ENCODE results near the gene CTAG2.

CTAG2 gene

DNA sequence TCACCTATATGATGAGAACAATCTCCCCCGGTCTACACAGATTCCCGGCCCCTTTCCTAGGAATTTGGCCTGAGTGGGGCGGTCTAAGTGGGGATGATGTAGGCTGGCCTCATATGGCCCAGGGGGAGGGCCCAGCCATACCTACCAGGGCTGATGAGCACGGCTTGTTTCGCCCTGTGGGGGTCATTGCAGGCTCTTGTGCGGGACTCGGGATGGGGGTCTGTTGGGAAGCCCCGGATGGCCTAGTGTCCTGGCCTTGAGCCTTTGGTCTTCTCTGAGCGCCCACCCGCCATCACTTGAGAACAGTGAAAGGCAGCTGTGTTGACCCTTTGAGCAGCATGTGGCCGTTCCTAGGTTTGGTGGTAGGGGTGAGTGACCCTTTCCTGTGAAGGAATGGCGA, 4.8 kb upstream of the CTAG2 start:
- Histone ChIP-seq H3K14ac (ENCODE audit: low read length in 2 of 2) (no peak overlapping the region), H3K27me3 (ENCODE audit: control insufficient read depth in 1 of 2, insufficient read depth in 1 of 2, low read length in 2 of 2) (peaks cover 0 to 36% of the 10 kb centered on the region in 2 experiments), H3K4ac (ENCODE audit: low read depth in 1 of 2, low read length in 2 of 2) (no peak overlapping the region), H3K23ac (ENCODE audit: low read length in 2 of 2) (no peak overlapping the region), H3K4me3 (ENCODE audit: insufficient read depth in 1 of 2, low read depth in 1 of 2, low read length in 2 of 2) (no peak overlapping the region), H3K18ac (ENCODE audit: low read depth in 1 of 2, low read length in 2 of 2) (no peak overlapping the region), H3K79me1 (replicated peaks; ENCODE audit: low read length, poor library complexity, severe bottlenecking) (no peaks in the 10 kb centered on the region), H2AFZ (ENCODE audit: low read depth, low read length) (no peak overlapping the region), H3K9me3 (ENCODE audit: control insufficient read depth, low read length) (peaks cover 18% of the 10 kb centered on the region), H3K4me2 (ENCODE audit: low read length, poor library complexity, severe bottlenecking) (no peak overlapping the region), H2BK15ac (ENCODE audit: low read depth, poor library complexity, severe bottlenecking) (no peak overlapping the region), H3K36me3 (ENCODE audit: control insufficient read depth in 1 of 2, insufficient read depth in 2 of 2, low read depth in 1 of 2, low read length in 2 of 2) (no peaks in the 10 kb centered on the region), H3K4me1 (ENCODE audit: control insufficient read depth, insufficient read depth, low read depth, low read length) (no peaks in the 10 kb centered on the region), H2BK120ac (ENCODE audit: low read depth, low read length) (no peak overlapping the region), H3K9ac (ENCODE audit: low read length) (no peak overlapping the region), H4K91ac (ENCODE audit: low read length) (no peak overlapping the region), H2BK12ac (ENCODE audit: low read length in 2 of 2) (no peak overlapping the region), H4K8ac (ENCODE audit: low read length) (no peak overlapping the region), H2BK5ac (ENCODE audit: low read depth, low read length, poor library complexity, severe bottlenecking) (no peak overlapping the region), H2AK5ac (ENCODE audit: low read length, severe bottlenecking) (no peak overlapping the region), H3K27ac (ENCODE audit: low read length, poor library complexity, severe bottlenecking) (no peak overlapping the region)
- 98% methylated on average over 11 of the region's 12 CpGs for WGBS
- DNase-seq: no peak

DNA sequence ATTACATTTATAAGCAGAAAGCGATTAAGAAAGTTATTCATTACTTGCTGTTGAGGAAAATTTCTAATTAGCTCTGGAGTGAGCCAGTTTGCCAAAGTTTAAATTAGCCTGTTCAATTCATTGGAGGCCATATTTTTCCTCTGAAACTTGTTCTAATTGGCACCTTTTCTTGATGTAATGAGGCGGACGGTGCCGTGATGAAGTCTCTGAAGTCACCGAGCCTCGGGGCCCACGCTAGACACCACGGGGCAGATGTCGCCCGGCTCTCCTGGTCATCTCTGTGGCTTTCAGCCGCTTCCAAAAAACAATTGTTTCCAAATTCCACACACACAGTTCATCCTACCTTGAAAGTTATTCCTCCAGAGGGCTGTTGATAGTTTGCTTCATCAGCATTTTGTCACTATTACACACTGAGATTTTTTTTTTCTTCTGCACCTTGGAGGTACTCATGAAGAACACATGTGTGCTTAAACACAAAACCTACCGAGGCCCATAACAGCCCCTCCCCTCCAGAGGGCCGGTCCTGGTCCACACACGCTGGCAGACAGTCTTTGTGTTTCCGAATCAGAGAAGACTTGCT, 3.9 kb upstream of the CTAG2 start:
- Histone ChIP-seq H3K27ac (ENCODE audit: low read length, poor library complexity, severe bottlenecking) (no peak overlapping the region), H2BK15ac (ENCODE audit: low read depth, poor library complexity, severe bottlenecking) (no peak overlapping the region), H2BK5ac (ENCODE audit: low read depth, low read length, poor library complexity, severe bottlenecking) (no peak overlapping the region), H4K8ac (ENCODE audit: low read length) (no peak overlapping the region), H3K4me2 (ENCODE audit: low read length, poor library complexity, severe bottlenecking) (no peak overlapping the region), H3K9ac (ENCODE audit: low read length) (no peak overlapping the region), H2BK12ac (ENCODE audit: low read length in 2 of 2) (no peak overlapping the region), H3K4me1 (ENCODE audit: control insufficient read depth, insufficient read depth, low read depth, low read length) (no peaks in the 10 kb centered on the region), H4K91ac (ENCODE audit: low read length) (no peak overlapping the region), H2AK5ac (ENCODE audit: low read length, severe bottlenecking) (no peak overlapping the region), H3K9me3 (ENCODE audit: control insufficient read depth, low read length) (peaks cover 9% of the 10 kb centered on the region), H3K14ac (ENCODE audit: low read length in 2 of 2) (no peak overlapping the region), H3K4ac (ENCODE audit: low read depth in 1 of 2, low read length in 2 of 2) (no peak overlapping the region), H3K79me1 (replicated peaks; ENCODE audit: low read length, poor library complexity, severe bottlenecking) (no peaks in the 10 kb centered on the region), H2BK120ac (ENCODE audit: low read depth, low read length) (no peak overlapping the region), H3K23ac (ENCODE audit: low read length in 2 of 2) (no peak overlapping the region), H3K27me3 (ENCODE audit: control insufficient read depth in 1 of 2, insufficient read depth in 1 of 2, low read length in 2 of 2) (peaks cover 0 to 30% of the 10 kb centered on the region in 2 experiments), H3K4me3 (ENCODE audit: insufficient read depth in 1 of 2, low read depth in 1 of 2, low read length in 2 of 2) (no peak overlapping the region), H3K18ac (ENCODE audit: low read depth in 1 of 2, low read length in 2 of 2) (no peak overlapping the region), H3K36me3 (ENCODE audit: control insufficient read depth in 1 of 2, insufficient read depth in 2 of 2, low read depth in 1 of 2, low read length in 2 of 2) (no peaks in the 10 kb centered on the region), H2AFZ (ENCODE audit: low read depth, low read length) (no peak overlapping the region)
- 95% methylated on average over 14 of the region's 15 CpGs for WGBS
- no peak for DNase-seq

DNA sequence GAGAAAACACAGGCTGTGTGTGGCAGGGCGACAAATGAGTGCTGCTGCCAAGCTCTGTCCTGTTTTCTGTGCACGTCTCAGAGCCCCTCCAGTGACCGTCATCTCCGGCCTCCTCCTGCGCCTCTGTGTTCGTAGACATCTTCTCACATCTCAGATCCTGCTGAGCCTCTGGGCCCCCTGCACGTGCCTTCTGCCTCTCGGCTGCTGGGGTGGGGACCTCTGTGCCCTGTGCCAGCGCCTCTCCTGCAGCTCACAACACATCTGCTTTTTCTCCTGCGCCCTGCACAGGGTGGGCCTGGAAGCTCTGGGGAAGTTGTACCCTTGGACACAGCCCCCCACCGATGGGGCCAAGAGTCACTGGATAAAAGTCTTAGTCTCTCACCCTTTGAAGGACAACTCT, 2.4 kb upstream of the CTAG2 start:
- Histone ChIP-seq H3K14ac (ENCODE audit: low read length in 2 of 2) (no peak overlapping the region), H2BK120ac (ENCODE audit: low read depth, low read length) (no peak overlapping the region), H2BK12ac (ENCODE audit: low read length in 2 of 2) (no peak overlapping the region), H3K4me1 (ENCODE audit: control insufficient read depth, insufficient read depth, low read depth, low read length) (no peaks in the 10 kb centered on the region), H3K9ac (ENCODE audit: low read length) (no peak overlapping the region), H3K36me3 (ENCODE audit: control insufficient read depth in 1 of 2, insufficient read depth in 2 of 2, low read depth in 1 of 2, low read length in 2 of 2) (no peaks in the 10 kb centered on the region), H3K27me3 (ENCODE audit: control insufficient read depth in 1 of 2, insufficient read depth in 1 of 2, low read length in 2 of 2) (peaks cover 0 to 29% of the 10 kb centered on the region in 2 experiments), H3K4me3 (ENCODE audit: insufficient read depth in 1 of 2, low read depth in 1 of 2, low read length in 2 of 2) (no peak overlapping the region), H3K4me2 (ENCODE audit: low read length, poor library complexity, severe bottlenecking) (no peak overlapping the region), H3K9me3 (ENCODE audit: control insufficient read depth, low read length) (peaks cover 8% of the 10 kb centered on the region), H3K18ac (ENCODE audit: low read depth in 1 of 2, low read length in 2 of 2) (no peak overlapping the region), H3K23ac (ENCODE audit: low read length in 2 of 2) (no peak overlapping the region), H2BK15ac (ENCODE audit: low read depth, poor library complexity, severe bottlenecking) (no peak overlapping the region), H2AK5ac (ENCODE audit: low read length, severe bottlenecking) (no peak overlapping the region), H2AFZ (ENCODE audit: low read depth, low read length) (no peak overlapping the region), H3K79me1 (replicated peaks; ENCODE audit: low read length, poor library complexity, severe bottlenecking) (no peaks in the 10 kb centered on the region), H3K27ac (ENCODE audit: low read length, poor library complexity, severe bottlenecking) (no peak overlapping the region), H2BK5ac (ENCODE audit: low read depth, low read length, poor library complexity, severe bottlenecking) (no peak overlapping the region), H3K4ac (ENCODE audit: low read depth in 1 of 2, low read length in 2 of 2) (no peak overlapping the region), H4K8ac (ENCODE audit: low read length) (no peak overlapping the region), H4K91ac (ENCODE audit: low read length) (no peak overlapping the region)
- 93% methylated on average over 11 of the region's 11 CpGs for WGBS
- no peak for DNase-seq

DNA sequence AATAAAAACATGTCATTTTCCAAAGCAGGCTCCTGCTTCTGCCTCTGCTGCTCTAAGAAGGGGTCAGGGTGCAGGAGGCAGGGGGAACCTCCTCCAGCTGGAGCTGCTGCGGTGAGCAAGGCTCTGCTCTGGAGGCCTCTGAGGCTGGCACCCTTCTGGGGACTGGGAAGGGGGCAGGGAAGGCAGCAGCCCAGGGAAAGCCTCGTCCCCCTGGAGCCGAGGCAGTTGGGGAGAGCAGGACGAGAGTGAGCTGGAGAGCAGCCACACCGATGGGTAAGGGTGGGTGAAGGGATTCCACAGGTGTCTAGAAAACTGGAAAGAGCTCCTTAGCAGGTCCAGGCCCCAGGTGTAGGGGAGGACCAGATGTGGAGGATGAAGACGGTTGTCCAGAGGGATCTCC, 2.0 kb upstream of the CTAG2 start:
- Histone ChIP-seq H3K23ac (ENCODE audit: low read length in 2 of 2) (no peak overlapping the region), H2BK5ac (ENCODE audit: low read depth, low read length, poor library complexity, severe bottlenecking) (no peak overlapping the region), H3K14ac (ENCODE audit: low read length in 2 of 2) (no peak overlapping the region), H4K91ac (ENCODE audit: low read length) (no peak overlapping the region), H4K8ac (ENCODE audit: low read length) (no peak overlapping the region), H2AK5ac (ENCODE audit: low read length, severe bottlenecking) (no peak overlapping the region), H2BK12ac (ENCODE audit: low read length in 2 of 2) (no peak overlapping the region), H2BK120ac (ENCODE audit: low read depth, low read length) (no peak overlapping the region), H3K27me3 (ENCODE audit: control insufficient read depth in 1 of 2, insufficient read depth in 1 of 2, low read length in 2 of 2) (peaks cover 0 to 27% of the 10 kb centered on the region in 2 experiments), H3K4ac (ENCODE audit: low read depth in 1 of 2, low read length in 2 of 2) (no peak overlapping the region), H3K27ac (ENCODE audit: low read length, poor library complexity, severe bottlenecking) (no peak overlapping the region), H3K36me3 (ENCODE audit: control insufficient read depth in 1 of 2, insufficient read depth in 2 of 2, low read depth in 1 of 2, low read length in 2 of 2) (no peaks in the 10 kb centered on the region), H3K4me3 (ENCODE audit: insufficient read depth in 1 of 2, low read depth in 1 of 2, low read length in 2 of 2) (no peak overlapping the region), H3K9me3 (ENCODE audit: control insufficient read depth, low read length) (peaks cover 5% of the 10 kb centered on the region), H3K9ac (ENCODE audit: low read length) (no peak overlapping the region), H3K18ac (ENCODE audit: low read depth in 1 of 2, low read length in 2 of 2) (no peak overlapping the region), H3K79me1 (replicated peaks; ENCODE audit: low read length, poor library complexity, severe bottlenecking) (no peaks in the 10 kb centered on the region), H2AFZ (ENCODE audit: low read depth, low read length) (no peak overlapping the region), H3K4me1 (ENCODE audit: control insufficient read depth, insufficient read depth, low read depth, low read length) (no peaks in the 10 kb centered on the region), H3K4me2 (ENCODE audit: low read length, poor library complexity, severe bottlenecking) (no peak overlapping the region), H2BK15ac (ENCODE audit: low read depth, poor library complexity, severe bottlenecking) (no peak overlapping the region)
- WGBS: 82% methylated on average over 6 of the region's 6 CpGs
- no peak for DNase-seq

All from mesenchymal stem cell (in vitro differentiated cells and primary cell).